ENCODE measurements around the gene QPRT.
"Not testable (repeated sequence)": the region's sequence is repeated elsewhere in the genome, so short reads cannot be mapped to it uniquely, and the experiment has no call there.

The QPRT gene

GRCh38 chr16:29702269-29702668 is 23.3 kb downstream of the QPRT start:
- H3K4me3 ChIP-seq (replicated peaks in 1 of 2; ENCODE audit: low read depth in 2 of 2, low read length in 2 of 2): no peak overlapping the region
- DNase-seq (ENCODE audit: low read depth in 2 of 2): no peak
- no peak for TF ChIP-seq CTCF (IDR thresholded peaks at IDR 0.05; ENCODE audit: low read depth, low read length)

GRCh38 chr16:29705030-29705429 is 26.1 kb downstream of the QPRT start:
- TF ChIP-seq CTCF (IDR thresholded peaks at IDR 0.05; ENCODE audit: low read depth, low read length): no peak
- H3K4me3 ChIP-seq (replicated peaks in 1 of 2; ENCODE audit: low read depth in 2 of 2, low read length in 2 of 2): no peak overlapping the region
- DNase-seq (ENCODE audit: low read depth in 2 of 2): no peak

GRCh38 chr16:29707160-29707559 is 28.2 kb downstream of the QPRT start:
- H3K4me3 ChIP-seq (replicated peaks in 1 of 2; ENCODE audit: low read depth in 2 of 2, low read length in 2 of 2); DNase-seq (ENCODE audit: low read depth in 2 of 2): not testable (repeated sequence)

GRCh38 chr16:29708917-29709600 is 30.1 kb downstream of the QPRT start:
- TF ChIP-seq CTCF (IDR thresholded peaks at IDR 0.05; ENCODE audit: low read depth, low read length): no peak
- no peak for DNase-seq (ENCODE audit: low read depth in 2 of 2)
- no peak overlapping the region for H3K4me3 ChIP-seq (replicated peaks in 1 of 2; ENCODE audit: low read depth in 2 of 2, low read length in 2 of 2)

- DNase-seq (ENCODE audit: low read depth in 2 of 2); H3K4me3 ChIP-seq (replicated peaks in 1 of 2; ENCODE audit: low read depth in 2 of 2, low read length in 2 of 2): not testable (repeated sequence)
Measured at GRCh38 chr16:29709657-29710056, 30.7 kb downstream of the QPRT start.

GRCh38 chr16:29710227-29711219 is 31.5 kb downstream of the QPRT start:
- TF ChIP-seq CTCF (IDR thresholded peaks at IDR 0.05; ENCODE audit: low read depth, low read length): peak; percentile 59
- no peak overlapping the region for H3K4me3 ChIP-seq (replicated peaks in 1 of 2; ENCODE audit: low read depth in 2 of 2, low read length in 2 of 2)
- DNase-seq (ENCODE audit: low read depth in 2 of 2): peak; percentile 76 to 82

GRCh38 chr16:29712809-29713208 is 33.8 kb downstream of the QPRT start:
- DNase-seq (ENCODE audit: low read depth in 2 of 2): no peak
- no peak for TF ChIP-seq CTCF (IDR thresholded peaks at IDR 0.05; ENCODE audit: low read depth, low read length)
- H3K4me3 ChIP-seq (replicated peaks in 1 of 2; ENCODE audit: low read depth in 2 of 2, low read length in 2 of 2): no peak overlapping the region
